Measurements from ENCODE around the gene SERHL2. TPM values are rescaled to one million over a fixed set of nuclear protein-coding genes. Genes with fewer than 3 reads are reported as not detected.
"Not testable (repeated sequence)": the region's sequence is repeated elsewhere in the genome, so short reads cannot be mapped to it uniquely, and the experiment has no call there.

SERHL2 gene
- total RNA-seq, 4 donors from 2014 or later: 0.84 to 13.4 (median 1.7) TPM; not detected in 1

- Histone ChIP-seq H3K27ac (peak overlapping the region; percentile 28 to 64 (median 44)), H3K27me3 (no peaks in the 10 kb centered on the region), H3K36me3 (peaks cover 3 to 58% of the 10 kb centered on the region in 2 donors), H3K9me3 (no peaks in the 10 kb centered on the region), H3K4me1 (peaks cover 8 to 13% of the 10 kb centered on the region in 2 donors), H3K4me3 (no peak overlapping the region)
- in situ Hi-C loops (cut with MboI; ENCODE audit: low sequenced_read_pairs in 4 of 4): no loop called here
- no peak for DNase-seq
- peak in 1 of 2 donors; percentile 24 for ATAC-seq
- intact Hi-C loops (cut with DNase I; ENCODE audit: low total_unique reads): no loop called here
- TF ChIP-seq POLR2A (IDR thresholded peaks at IDR 0.05) (no peak), CTCF (IDR thresholded peaks at IDR 0.05 in 4 of 5, conservative IDR thresholded peaks at IDR 0.05 in 1 of 5) (no peak)
Observed at GRCh38 chr22:42601879-42602465, 48.2 kb downstream of the SERHL2 start.

- H3K9me3 ChIP-seq: no peaks in the 10 kb centered on the region
- in situ Hi-C loops (cut with MboI; ENCODE audit: low sequenced_read_pairs in 4 of 4) (no loop called here), intact Hi-C loops (cut with DNase I; ENCODE audit: low total_unique reads) (no loop called here)
- TF ChIP-seq POLR2A (IDR thresholded peaks at IDR 0.05): no peak
- no peak for TF ChIP-seq CTCF (IDR thresholded peaks at IDR 0.05 in 4 of 5, conservative IDR thresholded peaks at IDR 0.05 in 1 of 5)
- DNase-seq (no peak), ATAC-seq (no peak)
- H3K4me1 ChIP-seq: peaks cover 8 to 13% of the 10 kb centered on the region in 2 donors
- no peaks in the 10 kb centered on the region for H3K27me3 ChIP-seq
- H3K36me3 ChIP-seq: peaks cover 3 to 53% of the 10 kb centered on the region in 2 donors
- H3K4me3 ChIP-seq: no peak overlapping the region
- peak overlapping the region; percentile 28 to 64 (median 44) for H3K27ac ChIP-seq
Observed at GRCh38 chr22:42602470-42602869, 48.7 kb downstream of the SERHL2 start.

- H3K9me3 ChIP-seq: no peaks in the 10 kb centered on the region
- no peak for DNase-seq
- H3K4me1 ChIP-seq: peaks cover 10 to 15% of the 10 kb centered on the region in 2 donors
- no peak overlapping the region for H3K4me3 ChIP-seq
- in situ Hi-C loops (cut with MboI; ENCODE audit: low sequenced_read_pairs in 4 of 4): no loop called here
- intact Hi-C loops (cut with DNase I; ENCODE audit: low total_unique reads): no loop called here
- H3K27ac ChIP-seq: peak overlapping the region in 1 of 4 donors; percentile 64
- TF ChIP-seq CTCF (IDR thresholded peaks at IDR 0.05 in 4 of 5, conservative IDR thresholded peaks at IDR 0.05 in 1 of 5) (no peak), POLR2A (IDR thresholded peaks at IDR 0.05) (no peak)
- H3K36me3 ChIP-seq: peaks cover 3 to 46% of the 10 kb centered on the region in 2 donors
- no peak for ATAC-seq
- no peaks in the 10 kb centered on the region for H3K27me3 ChIP-seq
Observed at GRCh38 chr22:42603427-42603826, 49.7 kb downstream of the SERHL2 start.

GRCh38 chr22:42604403-42604802 lies 50.6 kb downstream of the SERHL2 start:
- no peak for ATAC-seq
- no peaks in the 10 kb centered on the region for H3K27me3 ChIP-seq
- no peak for DNase-seq
- intact Hi-C loops (cut with DNase I; ENCODE audit: low total_unique reads): no loop called here
- TF ChIP-seq POLR2A (IDR thresholded peaks at IDR 0.05): no peak
- TF ChIP-seq CTCF (IDR thresholded peaks at IDR 0.05 in 4 of 5, conservative IDR thresholded peaks at IDR 0.05 in 1 of 5): no peak
- H3K4me1 ChIP-seq: peaks cover 19 to 25% of the 10 kb centered on the region in 2 donors
- in situ Hi-C loops (cut with MboI; ENCODE audit: low sequenced_read_pairs in 4 of 4): no loop called here
- H3K36me3 ChIP-seq: peaks cover 0 to 36% of the 10 kb centered on the region in 2 donors
- H3K27ac ChIP-seq: no peak overlapping the region
- no peak overlapping the region for H3K4me3 ChIP-seq
- no peaks in the 10 kb centered on the region for H3K9me3 ChIP-seq

- ATAC-seq; H3K27me3 ChIP-seq; intact Hi-C loops (cut with DNase I; ENCODE audit: low total_unique reads); in situ Hi-C loops (cut with MboI; ENCODE audit: low sequenced_read_pairs in 4 of 4); H3K9me3 ChIP-seq; H3K36me3 ChIP-seq; DNase-seq; H3K4me3 ChIP-seq; H3K27ac ChIP-seq: not testable (repeated sequence)
- peaks cover 52 to 53% of the 10 kb centered on the region in 2 donors for H3K4me1 ChIP-seq
Observed at GRCh38 chr22:42607641-42608040, 53.9 kb downstream of the SERHL2 start.
